NCI-H526 (cell line): ENCODE data around the gene MYCBP2.
"Not testable (repeated sequence)": the region's sequence is repeated elsewhere in the genome, so short reads cannot be mapped to it uniquely, and the experiment has no call there.

Source experiments
- DNase-seq, 2 experiments: peaks; one replicate each; lab custom pipeline; 2025; lab: John Stamatoyannopoulos, UW

MYCBP2 gene

DNA sequence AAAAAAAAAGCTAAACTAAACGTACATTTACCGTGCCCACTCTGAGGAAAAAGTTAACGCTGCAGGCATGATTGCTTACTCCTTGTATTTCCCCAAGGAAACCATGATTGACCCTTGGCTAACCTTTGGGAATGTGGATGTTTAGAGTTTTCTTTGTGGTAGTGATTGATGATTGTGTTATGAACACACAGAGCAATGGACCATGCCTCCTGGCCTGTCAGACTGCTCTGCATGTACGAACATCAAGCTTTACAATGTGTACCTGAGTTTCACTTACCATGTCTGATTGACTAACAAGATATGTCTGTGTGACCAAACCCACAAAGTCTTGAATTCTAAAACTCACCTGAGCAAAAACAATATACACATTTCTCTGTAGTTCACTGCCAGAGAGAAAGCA lies 35.1 kb downstream of the MYCBP2 start:
- DNase-seq, result no peak

DNA sequence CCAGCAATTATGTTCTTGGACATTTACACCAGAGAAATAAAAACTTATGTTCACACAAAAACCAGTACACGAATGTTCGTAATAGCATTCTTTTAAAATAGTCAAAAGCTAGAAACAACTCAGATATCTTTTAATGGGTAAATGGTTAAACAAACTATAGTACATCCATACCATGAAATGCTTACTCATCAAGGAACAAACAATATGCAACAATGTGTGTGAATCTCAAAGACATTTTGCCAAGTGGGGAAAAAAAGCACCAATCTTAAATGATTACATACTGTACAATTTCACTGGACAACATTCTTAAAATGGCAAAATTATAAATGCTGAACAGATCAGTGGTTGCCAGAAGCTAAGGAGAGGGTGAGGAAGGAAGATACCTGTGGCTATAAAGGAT lies 36.6 kb downstream of the MYCBP2 start:
- DNase-seq, result no peak

DNA sequence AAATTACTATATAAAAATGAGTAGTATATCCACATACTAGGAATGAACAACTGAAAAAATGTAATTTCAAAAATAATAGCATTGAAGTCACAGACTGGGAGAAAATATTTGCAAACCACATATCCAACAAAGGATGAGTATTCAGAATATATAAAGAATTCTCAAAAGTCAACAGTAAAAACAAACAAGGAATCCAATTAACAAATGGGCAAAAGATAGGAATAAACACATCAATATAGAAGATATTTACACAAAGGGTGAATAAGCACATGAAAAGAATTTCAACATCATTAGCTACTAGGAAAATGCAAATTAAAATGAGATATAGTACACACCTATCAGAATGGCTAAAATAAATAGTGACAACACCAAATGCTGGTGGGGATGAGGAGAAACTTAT lies 37.0 kb downstream of the MYCBP2 start:
- no peak for DNase-seq

DNA sequence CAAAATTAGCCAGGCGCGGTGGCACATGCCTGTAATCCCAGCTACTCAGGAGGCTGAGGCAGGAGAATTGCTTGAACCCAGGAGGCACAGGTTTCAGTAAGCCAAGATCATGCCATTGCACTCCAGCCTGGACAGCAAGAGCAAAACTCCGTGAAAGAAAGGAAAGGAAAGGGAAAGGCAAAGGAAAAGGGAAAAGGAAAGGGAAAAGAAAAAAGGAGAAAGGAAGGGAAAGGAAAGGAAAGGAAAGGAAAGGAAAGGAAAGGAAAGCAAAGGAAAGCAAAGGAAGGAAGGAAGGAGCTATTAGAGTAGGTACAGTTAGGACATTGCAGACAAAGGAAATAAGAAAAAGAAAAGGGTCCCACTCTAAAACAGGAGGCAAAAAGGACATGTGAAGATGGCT lies 41.3 kb downstream of the MYCBP2 start:
- DNase-seq, result not testable (repeated sequence)

DNA sequence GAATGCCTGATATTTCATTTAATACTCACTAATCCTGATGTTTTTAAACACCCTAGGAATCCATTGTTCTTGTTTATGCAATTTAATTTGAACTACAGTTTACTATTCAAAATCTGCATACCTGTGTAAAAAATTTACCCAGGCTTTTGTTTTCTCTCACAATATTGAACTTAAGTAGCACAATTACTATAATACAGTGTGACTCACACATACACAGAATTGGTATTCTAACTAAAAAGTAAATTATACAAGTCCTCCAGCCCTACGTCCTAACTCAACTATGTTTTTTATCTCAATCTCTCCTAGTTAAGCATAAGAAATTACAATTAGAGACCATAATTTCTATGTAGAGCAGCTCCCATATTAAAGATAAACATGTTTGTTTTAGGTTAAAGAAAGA lies 41.8 kb downstream of the MYCBP2 start:
- DNase-seq, result no peak

DNA sequence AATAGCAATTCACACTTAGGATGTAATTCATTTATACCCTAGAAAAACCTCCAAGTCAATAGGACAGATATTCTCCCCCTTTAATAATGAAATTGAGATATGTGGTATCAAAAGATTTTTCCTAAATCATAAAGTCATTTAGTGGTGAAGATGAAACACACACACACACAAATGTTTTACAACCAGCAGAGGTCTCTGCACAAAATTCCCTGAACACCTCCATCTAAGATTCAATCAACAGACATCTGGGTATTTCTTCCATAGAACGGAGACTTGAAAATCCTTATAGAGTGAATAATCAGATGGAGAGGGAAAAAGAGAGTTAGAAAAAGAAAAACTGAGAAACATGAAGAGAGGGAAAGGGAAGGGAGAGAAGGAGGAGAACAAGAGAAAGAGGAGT lies 52.8 kb downstream of the MYCBP2 start:
- no peak for DNase-seq

DNA sequence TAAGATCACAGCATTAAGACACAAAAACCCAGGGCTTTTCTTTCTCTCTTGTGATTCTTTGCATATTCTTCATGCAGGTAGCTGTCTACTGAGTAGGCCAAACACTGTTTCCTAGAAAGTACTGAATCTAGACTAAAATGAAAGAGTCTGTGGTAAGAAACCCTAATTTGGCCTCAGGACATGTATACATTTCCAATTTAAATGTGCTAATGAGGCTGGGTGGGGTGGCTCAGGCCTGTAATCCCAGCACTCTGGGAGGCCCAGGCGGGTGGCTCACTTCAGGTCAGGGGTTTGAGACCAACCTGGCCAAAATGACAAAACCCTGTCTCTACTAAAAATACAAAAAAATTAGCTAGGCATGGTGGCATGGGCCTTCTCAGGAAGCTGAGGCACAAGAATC lies 57.8 kb downstream of the MYCBP2 start:
- DNase-seq, result no peak

DNA sequence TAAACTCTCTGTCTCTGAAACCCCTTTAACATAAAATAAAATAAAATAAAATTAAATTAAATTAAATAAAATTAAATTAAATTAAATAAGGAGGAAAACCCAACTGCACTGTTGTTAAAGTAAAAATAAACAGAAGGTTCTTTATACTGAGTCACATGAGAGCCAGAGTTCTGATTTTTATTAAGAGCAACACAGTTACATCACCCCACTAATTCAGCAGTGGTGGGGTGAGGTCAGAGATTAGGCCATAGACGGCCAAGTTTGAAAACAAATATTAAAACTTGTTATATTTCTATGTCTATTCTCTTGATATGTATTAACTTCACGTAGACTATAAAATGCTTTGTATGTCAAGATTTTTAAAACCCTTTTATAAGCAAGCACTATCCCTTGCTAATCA lies 59.5 kb downstream of the MYCBP2 start:
- no peak for DNase-seq

DNA sequence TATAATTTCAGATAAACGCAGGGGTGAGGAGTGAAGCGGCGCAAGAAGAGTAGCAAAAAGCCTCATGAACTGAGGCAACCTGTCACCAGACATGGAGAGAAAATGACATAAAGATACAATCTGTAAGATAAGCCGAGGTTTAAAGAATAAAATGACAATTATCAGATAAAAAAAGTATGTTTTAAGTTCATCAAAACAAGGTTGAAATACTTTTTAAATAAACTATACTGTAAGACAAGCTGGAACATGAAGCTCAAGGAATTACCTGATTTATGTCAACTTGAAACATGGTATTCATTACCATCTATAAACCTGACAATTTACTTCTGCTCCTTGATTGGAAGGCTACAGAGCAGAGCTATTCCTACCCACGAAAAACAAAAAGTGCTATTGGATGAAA lies 61.6 kb downstream of the MYCBP2 start:
- no peak for DNase-seq

DNA sequence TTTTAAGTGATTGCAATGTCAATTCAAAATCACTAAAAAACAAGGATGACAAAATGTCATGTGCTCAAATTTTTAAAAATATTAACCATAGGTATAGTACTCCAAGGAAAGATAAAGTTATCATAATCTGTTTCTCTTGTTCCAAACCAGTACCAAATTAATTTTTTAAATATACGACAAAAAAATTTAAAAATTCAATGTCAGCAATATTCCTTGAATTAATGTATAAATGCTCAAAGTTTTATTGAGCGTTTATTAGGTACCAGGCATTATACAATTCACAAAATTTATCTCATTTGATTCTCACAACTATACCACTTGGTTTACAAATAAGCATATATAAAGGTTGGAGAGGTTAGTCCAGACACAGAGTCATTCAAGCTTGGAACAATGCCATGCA lies 64.7 kb downstream of the MYCBP2 start:
- no peak for DNase-seq

DNA sequence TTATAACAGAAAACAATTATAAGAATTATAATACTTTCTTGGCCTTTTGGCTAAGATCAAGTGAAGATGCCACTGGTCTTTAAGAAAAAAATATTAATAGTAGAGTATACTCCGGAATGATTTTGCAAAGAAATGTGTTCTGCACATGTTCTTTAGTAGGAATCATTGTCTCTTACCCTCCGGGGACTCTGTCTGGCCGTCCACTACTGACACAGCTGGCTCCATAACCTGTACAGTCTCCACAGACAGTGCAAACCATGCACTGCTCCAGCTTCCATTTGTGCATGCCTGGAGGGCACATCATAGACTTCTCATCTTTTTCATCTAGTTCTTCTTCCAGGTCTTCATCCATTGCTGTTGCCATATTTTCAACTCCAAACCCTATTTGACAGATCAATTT lies 75.9 kb downstream of the MYCBP2 start:
- DNase-seq, result no peak

DNA sequence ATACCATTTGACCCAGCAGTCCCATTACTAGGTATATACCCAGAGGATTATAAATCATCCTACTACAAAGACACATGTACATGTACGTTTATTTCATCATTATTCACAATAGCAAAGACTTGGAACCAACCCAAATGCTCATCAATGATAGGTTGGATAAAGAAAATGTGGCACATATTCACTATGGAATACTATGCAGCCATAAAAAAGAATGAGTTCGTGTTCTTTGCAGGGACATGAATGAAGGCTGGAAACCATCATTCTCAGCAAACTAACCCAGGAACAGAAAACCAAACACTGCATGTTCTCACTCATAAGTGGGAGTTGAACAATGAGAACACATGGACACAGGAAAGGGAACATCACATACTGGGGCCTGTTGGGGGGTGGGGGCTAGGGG lies 81.7 kb downstream of the MYCBP2 start:
- not testable (repeated sequence) for DNase-seq

DNA sequence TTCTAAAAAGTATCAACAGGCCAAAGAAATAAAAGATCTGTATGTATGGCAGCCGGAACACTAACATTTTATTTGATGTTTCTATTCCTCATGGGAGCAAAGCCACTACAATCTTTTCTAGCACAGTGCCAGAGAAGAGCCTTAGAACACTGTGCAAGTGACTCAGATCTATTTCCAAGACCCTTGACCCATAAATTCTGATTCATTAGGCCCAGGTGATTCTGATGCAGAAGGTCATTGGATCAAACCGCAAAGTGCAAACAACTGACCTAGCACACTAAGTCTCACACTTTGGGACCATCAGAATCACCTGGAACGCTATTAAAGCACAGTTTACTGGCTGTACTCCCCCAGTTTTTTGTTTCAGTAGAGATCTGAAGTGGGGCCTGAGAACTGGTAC lies 87.6 kb downstream of the MYCBP2 start:
- no peak for DNase-seq

DNA sequence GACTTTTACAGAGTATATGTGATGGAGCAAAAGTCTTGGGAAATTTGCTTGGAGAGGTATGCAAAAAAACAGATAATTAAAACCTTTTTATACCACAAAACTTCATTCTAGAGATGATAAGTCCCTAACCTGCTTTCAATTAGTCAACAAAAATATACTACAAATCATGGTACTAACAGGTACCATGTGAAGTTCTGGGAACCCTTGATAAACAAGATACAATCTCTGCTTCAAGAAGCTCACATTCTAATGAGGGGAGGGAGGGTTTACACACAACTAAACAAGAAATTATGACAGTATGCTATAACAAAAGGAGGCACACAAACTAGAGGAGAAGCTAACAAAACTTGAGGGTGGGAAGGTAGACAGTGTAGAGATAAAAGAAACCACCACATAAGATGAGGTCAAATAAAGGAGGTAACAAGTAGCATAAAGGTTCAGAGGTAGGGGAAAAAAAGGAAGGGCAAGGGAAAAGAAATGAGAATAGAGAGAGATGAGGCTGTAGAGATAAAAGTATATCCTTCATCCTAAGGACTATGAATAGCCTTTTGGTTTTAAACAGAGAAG lies 91.4 kb downstream of the MYCBP2 start:
- no peak for DNase-seq

DNA sequence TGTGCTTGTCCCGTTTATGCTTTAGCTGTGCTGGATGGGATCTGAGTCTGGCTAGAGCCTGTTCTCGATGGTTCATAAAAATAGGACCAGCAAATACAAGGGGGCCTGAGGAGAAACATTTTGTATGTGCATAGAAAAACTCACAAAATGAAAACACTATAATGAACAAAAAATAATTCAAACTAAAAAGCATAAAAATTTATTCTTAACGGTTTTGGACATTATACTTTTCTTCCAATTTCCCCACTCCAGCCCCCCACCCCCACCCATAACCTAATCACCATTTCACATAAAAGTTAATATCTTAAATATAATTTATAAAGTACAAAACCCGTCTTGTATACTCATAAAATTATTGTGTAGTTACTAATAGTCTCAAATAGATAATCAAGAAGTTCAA lies 93.7 kb downstream of the MYCBP2 start:
- no peak for DNase-seq

DNA sequence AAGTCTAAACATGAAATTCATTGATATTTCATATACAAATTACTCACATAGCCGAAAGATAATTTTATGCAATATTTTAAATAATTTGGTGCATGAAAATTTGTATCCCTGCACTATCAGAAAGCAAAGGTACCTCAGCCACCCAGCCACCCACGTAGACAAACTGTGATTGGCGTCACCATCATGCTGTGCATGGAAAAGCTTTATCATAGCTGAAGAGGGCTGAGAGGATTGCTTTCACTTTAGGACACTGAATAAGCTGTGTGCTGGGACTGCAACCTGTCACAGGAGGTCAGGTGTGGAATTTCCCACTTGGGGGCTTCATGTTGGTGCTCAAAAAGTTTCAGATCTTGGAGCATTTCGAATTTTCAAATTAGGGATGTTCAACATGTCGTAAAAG lies 96.3 kb downstream of the MYCBP2 start:
- no peak for DNase-seq

DNA sequence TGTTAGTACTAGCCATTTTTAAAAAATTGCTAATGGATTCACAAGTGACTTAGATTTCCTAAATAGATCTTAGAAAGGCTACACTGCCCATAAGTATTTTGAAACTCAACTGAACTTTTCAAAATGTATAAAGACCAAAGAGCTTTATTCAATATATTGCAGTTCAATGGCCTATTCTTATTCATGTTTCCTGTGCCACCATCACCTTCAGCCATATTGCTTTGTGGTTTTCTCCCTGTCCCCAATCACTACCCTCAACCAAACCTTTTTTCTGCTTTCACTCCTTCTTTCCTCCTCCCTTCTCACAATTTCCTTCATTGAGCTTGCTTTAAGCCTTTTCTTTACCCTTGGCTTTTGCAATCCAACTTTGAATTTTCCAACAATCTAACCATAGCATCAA lies 100.9 kb downstream of the MYCBP2 start:
- no peak for DNase-seq

DNA sequence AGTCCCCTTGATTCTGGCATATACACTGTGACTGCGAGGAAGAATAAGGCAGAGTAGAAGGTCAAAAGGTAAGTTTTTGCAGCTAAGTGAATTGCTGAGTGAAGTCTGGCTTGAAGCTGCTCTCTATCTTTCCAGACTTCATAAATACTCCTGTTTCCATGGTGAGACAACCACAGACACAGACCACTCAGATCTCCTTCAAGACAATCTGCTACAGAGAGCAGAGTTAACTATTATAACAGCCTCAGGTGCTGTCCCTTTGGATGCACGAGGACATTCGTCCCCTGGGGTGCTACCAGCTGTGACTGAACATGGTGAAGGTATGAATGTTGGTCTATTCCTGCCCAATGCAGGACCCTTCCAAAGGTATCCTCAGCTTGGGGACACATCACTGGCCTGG lies 104.0 kb downstream of the MYCBP2 start:
- DNase-seq, result no peak

DNA sequence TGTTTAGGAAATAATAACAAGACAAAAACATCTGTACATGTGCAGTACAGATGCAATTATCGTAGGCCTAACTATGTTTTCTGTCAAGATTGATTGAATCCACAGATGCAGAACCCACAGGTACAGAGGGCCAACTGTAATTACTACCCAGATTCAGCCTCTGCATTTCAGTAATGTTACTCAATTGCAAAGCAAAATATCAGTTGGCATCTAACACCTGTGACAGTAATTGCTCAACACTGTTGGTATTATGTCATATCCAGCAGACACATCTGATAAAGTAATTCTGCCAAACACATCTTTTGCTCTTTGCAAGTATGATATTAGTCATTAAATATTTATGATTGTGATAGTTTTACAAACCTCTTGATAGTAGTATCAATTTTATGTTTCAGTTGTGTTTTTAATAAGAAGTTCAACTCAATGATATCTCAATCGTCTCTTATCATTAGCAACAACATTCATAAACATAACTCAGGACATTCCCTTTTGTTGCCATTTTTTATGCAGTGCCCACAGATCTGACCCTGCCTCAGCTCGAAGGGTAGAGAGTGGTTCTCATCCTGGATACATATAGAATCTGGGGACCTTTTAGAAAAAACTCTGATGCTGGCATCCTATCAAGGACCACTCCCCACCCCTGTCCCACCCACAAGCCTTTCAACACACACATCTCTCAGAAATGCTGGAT lies 104.7 kb downstream of the MYCBP2 start:
- no peak for DNase-seq

DNA sequence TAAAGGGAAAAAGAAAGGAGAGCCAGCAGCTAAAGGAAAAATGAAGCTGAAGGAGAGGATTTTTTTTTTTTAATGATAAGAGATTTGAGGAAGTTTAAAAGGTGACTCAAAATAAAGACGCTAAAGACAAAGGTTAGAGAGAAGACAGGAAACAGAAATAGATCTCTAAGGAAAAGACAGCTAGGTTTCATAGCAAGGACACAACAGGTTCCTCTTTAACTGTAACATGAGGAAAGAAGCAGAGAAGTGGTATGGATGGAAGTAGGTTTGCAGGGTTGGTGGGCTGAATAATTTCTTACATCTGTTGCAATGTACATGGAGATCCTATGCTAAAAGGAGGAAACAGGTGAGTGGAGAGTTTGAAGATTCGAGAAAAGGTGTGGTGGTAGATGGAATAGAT lies 107.5 kb downstream of the MYCBP2 start:
- DNase-seq, result no peak

DNA sequence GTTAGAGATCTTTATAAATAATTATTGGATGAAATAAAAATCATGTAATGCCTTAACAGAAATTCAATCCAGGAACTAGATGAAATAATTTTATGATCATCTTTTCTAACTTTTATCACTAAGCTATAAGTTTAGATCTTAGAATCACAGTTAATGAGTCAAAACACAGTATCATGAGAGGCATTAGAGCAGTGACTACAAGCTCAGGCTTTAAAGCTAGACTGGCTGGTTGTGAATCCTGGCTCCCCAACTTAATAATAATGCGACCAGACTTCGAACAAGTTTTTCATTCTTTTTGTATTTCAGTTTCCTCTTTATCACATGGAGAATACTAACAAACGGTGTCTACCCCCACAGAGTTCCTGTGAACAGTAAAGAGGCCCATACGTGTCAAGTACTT lies 108.6 kb downstream of the MYCBP2 start:
- DNase-seq, result no peak

DNA sequence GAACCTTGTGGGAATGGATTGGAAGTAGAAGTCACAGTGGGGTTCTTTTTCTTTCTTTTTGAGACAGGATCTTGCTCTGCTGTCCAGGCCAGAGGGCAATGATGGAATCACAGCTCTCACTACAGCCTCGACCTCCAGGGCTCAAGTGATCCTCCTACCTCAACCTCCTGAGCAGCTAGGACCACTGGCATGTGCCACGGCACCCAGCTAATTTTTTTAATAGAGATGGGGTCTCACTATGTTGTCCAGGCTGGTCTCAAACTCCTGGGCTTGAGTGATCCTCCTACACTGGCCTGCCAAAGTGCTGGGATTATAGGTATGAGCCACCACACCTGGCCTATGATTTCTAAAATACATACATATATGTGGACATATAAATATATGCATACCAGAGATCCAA lies 111.4 kb downstream of the MYCBP2 start:
- no peak for DNase-seq

DNA sequence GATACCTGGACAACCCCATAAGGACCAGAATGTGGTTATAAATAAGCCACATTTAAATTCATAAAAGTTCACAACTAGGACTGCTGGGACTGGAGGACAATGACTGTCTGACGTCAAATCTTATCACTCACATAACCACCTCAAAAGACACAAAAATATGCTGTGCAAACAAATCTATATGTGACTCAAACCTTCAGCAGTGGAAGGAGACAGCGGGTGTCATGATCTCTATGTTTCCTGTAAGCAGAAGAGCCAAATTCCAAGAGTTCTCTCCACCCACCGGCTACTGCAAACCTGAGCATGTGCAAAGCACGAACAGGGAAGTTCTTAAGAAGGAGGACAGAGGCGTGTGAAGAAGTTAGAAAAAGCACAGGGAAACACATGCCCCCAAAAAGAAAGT lies 113.2 kb downstream of the MYCBP2 start:
- no peak for DNase-seq

DNA sequence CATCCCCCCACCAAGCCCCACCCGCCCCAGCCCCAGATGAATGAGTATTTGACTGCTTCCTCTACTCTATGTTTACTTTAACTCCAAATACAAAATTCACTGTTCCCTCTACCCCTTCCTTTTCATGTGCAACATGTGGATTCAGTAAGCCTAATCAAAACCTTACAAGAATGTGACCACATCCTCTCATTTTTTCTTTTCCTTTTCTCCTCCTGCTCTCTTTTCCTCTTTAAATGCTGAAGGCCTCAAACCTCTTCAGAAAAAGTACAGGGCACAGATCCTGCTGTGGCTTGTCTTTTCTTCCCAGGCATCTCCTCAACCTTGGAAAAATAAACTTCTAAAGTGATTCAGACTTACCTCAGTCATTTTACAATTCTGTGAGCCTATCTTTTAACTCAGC lies 119.0 kb downstream of the MYCBP2 start:
- no peak for DNase-seq
